ENCODE measurements around the gene SLC41A1.

Gene SLC41A1

GRCh38 chr1:205791568-205792180 is 21.3 kb downstream of the SLC41A1 start:
- DNase-seq (ENCODE audit: low read depth in 4 of 4, low spot score in 1 of 4), result peak in 2 of 4 experiments; percentile 24 to 32

DNA sequence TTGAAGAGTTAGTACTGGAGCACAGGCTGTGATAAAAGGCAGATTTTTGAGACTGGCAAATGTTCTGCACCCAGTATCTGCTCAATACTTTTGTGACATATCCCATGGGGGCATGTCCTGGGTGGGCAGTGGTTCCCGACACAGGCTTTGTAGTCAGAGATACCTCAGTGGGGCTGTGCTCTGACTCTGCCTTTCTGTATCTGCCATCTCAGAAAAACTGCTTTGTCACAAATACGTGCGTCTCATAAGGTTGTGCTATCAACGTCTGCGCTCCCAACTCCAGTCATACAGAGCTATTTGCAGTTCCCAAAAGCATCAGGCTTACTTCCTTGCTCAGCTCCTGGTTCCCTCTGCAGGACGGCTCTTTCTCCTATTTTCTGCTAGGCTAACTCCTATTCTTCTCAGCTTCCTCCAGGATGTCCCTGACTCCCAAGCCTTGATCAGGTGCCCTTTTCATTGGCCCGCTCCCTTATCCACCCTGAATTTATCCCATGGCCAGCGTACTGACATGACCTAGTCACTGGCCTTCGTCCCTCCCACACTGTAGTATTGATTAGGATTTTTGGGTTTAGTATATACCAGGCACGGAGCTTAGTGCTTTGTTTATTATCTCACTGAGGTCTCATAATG is 25.6 kb downstream of the SLC41A1 start:
- no peak for DNase-seq (ENCODE audit: low read depth in 4 of 4, low spot score in 1 of 4)

DNA sequence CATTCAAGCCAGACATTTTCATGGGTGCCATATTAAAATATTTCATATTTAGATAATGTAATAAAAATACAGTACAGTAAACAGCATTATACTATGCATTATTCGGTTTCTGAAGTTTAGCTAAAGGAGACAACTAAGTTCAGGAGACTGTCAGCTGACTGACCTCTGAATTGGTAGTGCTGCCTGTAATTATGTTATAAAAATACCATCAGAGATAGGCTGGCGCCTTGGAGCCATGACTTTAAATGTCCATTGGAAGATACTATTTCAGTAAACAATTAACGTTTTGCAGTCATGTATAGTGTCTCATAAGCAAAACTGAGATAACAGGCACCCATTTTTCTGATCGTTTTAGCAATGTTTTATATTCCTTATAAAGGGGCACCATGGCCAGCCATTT is 26.4 kb downstream of the SLC41A1 start:
- DNase-seq (ENCODE audit: low read depth in 4 of 4, low spot score in 1 of 4), result no peak

DNA sequence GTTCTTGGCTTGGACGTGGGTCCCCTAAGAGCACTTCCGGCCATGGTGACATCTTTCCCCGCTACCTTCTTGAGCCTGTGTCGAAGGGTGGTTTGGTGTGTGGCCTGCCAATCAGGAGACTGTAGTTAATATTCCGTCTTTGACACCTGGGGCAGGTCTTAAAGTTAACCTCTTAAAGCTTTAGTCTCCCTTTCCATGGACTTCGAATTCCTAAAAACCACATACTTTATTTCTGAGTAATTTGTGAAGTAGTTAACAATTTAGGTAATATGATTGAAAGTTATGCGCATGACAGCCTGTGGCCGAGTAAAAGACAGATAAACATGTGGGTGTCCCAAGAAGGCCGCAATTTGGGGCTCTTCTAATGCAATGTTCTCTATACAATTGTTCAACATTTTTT is 27.6 kb downstream of the SLC41A1 start:
- no peak for DNase-seq (ENCODE audit: low read depth in 4 of 4, low spot score in 1 of 4)

DNA sequence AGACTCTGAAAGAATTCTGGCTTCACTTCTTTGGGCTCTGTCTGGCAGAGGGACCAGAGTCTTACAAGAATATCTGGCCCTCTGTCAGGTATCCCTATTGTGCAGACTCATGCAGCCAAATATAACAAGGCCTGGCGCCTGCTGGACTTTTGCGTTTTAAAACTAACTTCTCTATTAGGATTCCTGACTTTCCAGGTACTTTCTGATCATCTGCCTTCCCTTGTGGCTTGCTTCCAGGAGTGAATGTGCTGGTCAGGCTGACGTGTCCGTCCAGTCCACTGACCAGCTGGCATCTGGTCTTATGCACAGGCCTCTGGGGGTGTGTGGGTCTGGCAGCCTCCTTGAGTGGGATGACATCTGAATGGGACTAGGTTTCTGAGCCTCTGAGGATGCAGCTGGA is 29.1 kb downstream of the SLC41A1 start:
- DNase-seq (ENCODE audit: low read depth in 4 of 4, low spot score in 1 of 4), result no peak

- no peak for DNase-seq (ENCODE audit: low read depth in 4 of 4, low spot score in 1 of 4)
Measured at GRCh38 chr1:205783433-205783795, 29.6 kb downstream of the SLC41A1 start.

GRCh38 chr1:205782627-205783432 is 30.2 kb downstream of the SLC41A1 start:
- no peak for DNase-seq (ENCODE audit: low read depth in 4 of 4, low spot score in 1 of 4)

DNA sequence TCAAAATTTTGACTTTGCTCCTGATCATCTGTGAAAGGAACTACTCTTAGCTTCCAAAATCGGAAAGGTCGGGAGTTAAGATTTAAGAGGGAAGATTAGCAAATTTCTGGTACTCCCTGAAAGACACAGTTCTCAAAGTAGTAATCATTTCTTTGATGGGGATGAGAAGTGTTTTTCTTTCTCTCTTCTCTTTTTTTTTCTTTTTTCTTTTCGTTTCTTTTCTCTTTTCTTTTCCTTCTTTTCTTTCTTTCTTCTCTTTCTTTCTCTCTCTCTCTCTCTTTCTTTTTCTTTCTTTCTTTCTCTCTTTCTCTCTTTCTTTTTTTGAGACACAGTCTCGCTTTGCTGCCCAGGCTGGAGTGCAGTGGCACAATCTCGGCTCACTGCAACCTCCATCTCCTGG is 32.7 kb downstream of the SLC41A1 start:
- DNase-seq (ENCODE audit: low read depth in 4 of 4, low spot score in 1 of 4), result no peak

GRCh38 chr1:205777994-205778393 is 35.0 kb downstream of the SLC41A1 start:
- DNase-seq (ENCODE audit: low read depth in 4 of 4, low spot score in 1 of 4), result no peak

DNA sequence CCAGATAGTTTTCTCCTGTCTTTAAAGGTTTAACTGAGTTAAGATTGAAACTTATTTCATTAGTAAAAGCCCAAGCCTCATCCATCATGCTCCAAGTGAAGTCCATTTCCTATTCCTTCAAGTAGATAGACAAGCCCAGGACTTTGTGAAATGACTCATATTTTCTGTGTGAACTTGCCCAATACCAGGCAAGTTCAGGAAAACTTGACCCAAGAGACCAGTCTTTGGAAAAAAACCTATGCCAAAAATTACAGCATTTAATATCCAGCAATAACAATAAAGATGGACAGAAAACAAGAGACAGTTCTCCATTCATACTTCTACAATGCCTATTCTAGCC is 37.3 kb downstream of the SLC41A1 start:
- DNase-seq (ENCODE audit: low read depth in 4 of 4, low spot score in 1 of 4), result no peak

- peak; percentile 58 to 74 (median 63) for DNase-seq (ENCODE audit: low read depth in 4 of 4, low spot score in 1 of 4)
Measured at GRCh38 chr1:205775015-205775716, 37.8 kb downstream of the SLC41A1 start, which contains the start of gene RAB29. TSS of gene RAB29 (minus strand) at chr1:205775482. CDS start at chr1:205774956, 526 bp downstream.

- peak in 1 of 4 experiments; percentile 33 for DNase-seq (ENCODE audit: low read depth in 4 of 4, low spot score in 1 of 4)
Measured at GRCh38 chr1:205774198-205775014, 38.6 kb downstream of the SLC41A1 start.

DNA sequence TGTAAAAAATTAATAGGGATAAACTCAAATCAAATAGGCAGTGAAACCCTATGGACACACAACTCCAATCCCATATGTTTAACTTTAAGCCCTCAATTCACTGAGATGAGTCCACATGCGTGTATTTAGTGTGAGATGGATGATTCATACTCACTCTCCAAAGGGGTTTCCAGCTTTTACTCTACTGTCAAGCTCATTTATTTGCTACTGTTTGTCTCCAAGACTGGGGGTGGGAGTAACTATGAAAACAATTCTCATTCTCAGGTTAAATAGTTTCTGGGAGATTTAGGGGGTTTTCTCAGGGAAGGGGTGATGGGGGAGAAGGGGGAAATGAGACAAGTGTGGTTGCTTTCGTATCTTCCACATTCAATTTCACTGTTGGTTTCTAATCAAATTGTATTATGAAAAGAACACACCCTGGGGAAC is 40.4 kb downstream of the SLC41A1 start:
- DNase-seq (ENCODE audit: low read depth in 4 of 4, low spot score in 1 of 4), result no peak

GRCh38 chr1:205770618-205771017 is 42.4 kb downstream of the SLC41A1 start:
- no peak for DNase-seq (ENCODE audit: low read depth in 4 of 4, low spot score in 1 of 4)

GRCh38 chr1:205769641-205770365 is 43.2 kb downstream of the SLC41A1 start:
- DNase-seq (ENCODE audit: low read depth in 4 of 4, low spot score in 1 of 4), result no peak

DNA sequence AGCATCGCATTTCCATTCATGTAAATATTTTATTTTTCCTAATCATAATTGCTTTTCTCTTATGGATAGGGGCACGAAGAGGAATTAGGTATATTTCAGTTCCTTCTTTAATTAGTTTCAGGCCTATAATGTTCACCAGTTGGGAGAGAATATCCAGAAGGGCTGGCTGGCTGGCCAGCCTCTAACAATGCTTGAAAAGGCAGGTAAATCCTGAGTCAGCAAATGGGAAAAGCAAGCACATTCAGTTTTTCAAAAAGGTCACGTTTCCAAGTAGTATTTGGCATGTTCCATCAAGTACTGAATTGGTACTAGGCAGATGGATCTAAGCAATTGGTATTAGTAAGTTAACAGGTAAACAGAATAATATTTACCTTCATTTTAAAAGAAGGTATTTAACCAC is 45.8 kb downstream of the SLC41A1 start:
- no peak for DNase-seq (ENCODE audit: low read depth in 4 of 4, low spot score in 1 of 4)

DNA sequence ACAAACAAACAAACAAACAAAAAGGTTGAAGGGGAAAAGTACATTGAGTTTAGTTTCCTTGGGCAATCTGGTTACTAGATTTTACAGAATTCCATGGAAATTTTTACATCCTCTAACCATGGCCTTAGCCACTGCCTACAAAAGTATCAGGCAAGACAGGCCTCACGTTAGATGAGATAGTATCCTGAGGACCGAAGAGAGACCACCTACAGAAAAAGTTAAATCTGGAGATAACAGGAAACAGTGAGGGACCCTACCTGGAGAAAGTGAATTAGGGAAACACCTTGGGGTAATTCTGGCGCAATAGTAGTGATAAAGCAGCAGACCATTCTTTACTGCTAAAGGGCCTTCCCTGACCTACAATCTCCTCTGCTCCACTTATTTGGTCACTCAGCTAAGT is 46.4 kb downstream of the SLC41A1 start:
- no peak for DNase-seq (ENCODE audit: low read depth in 4 of 4, low spot score in 1 of 4)

GRCh38 chr1:205766038-205766437 is 47.0 kb downstream of the SLC41A1 start:
- no peak for DNase-seq (ENCODE audit: low read depth in 4 of 4, low spot score in 1 of 4)

- no peak for DNase-seq (ENCODE audit: low read depth in 4 of 4, low spot score in 1 of 4)
Measured at GRCh38 chr1:205764578-205764977, 48.4 kb downstream of the SLC41A1 start.

DNA sequence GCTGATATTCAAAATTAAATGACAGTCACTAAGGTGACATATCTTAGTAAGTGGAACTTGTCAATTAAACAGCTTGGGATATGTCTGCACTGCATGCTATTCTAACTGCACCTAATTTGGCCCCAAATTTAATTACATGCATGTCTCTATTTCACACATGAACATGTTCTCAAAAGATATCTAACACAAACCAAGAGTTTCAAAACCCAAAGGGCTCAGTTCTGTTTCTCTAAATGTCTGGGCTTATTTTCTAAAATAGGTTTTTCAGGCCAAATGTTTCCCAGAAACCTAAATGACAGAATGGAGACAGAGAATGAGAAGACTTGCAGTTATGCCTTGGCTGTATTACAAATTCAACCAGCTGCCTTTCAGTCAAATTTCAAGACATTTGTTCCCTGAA is 49.0 kb downstream of the SLC41A1 start:
- no peak for DNase-seq (ENCODE audit: low read depth in 4 of 4, low spot score in 1 of 4)
